ENCODE results near the gene CHRNA7. TPM values are rescaled to one million over a fixed set of nuclear protein-coding genes. Genes with fewer than 3 reads are reported as not detected.

The CHRNA7 gene
- total RNA-seq, result not detected in 2 replicates

DNA sequence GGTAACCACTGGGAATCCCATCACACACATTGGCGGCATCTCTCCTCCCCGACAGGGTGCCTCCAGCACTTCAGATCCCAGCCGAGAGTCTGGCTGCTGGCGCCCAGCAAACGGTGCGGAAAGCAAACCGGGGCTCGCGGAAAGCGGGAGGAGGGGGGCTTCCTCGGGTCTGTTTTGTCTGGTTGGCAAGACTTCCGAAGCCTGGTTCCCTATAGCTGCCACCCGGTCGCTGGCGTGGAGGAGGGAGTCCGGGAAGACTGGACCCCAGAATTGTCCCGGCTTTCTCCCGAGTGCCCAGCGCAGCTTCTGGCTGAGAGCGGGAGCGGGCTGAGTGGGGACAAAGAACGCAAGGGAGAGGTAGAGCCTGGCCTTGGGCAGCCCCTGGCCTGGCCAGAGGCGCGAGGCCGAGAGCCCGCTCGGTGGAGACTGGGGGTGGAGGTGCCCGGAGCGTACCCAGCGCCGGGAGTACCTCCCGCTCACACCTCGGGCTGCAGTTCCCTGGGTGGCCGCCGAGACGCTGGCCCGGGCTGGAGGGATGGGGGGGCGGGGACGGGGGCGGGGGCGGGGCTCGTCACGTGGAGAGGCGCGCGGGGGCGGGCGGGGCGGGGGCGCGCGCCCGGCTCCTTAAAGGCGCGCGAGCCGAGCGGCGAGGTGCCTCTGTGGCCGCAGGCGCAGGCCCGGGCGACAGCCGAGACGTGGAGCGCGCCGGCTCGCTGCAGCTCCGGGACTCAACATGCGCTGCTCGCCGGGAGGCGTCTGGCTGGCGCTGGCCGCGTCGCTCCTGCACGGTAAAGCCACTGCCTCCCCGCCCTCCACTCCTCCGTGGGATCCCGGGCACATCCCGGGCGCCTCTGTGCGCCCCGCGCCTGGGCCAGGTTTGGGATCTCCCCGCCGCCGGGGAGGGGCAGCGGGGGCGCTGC, at the start of gene CHRNA7:
Gene CHRNA7, plus strand, starts transcription at position 654 of the 920 bp plus-strand sequence. Its CDS starts 80 bp downstream, at position 734.
- Mint-ChIP-seq H3K4me3 (peak within 1 kb of the TSS; percentile 57), H3K27me3 (peaks cover 51% of the 10 kb centered on the region), H3K27ac (no peak within 1 kb of the TSS), H3K36me3 (ENCODE audit: low read depth) (no peaks in the 10 kb centered on the region), H3K9me3 (no peaks in the 10 kb centered on the region), H3K4me1 (peaks cover 10% of the 10 kb centered on the region)
- intact Hi-C loops (cut with micrococcal nuclease), result no loop called here
- TF ChIP-seq, protein P1, sequence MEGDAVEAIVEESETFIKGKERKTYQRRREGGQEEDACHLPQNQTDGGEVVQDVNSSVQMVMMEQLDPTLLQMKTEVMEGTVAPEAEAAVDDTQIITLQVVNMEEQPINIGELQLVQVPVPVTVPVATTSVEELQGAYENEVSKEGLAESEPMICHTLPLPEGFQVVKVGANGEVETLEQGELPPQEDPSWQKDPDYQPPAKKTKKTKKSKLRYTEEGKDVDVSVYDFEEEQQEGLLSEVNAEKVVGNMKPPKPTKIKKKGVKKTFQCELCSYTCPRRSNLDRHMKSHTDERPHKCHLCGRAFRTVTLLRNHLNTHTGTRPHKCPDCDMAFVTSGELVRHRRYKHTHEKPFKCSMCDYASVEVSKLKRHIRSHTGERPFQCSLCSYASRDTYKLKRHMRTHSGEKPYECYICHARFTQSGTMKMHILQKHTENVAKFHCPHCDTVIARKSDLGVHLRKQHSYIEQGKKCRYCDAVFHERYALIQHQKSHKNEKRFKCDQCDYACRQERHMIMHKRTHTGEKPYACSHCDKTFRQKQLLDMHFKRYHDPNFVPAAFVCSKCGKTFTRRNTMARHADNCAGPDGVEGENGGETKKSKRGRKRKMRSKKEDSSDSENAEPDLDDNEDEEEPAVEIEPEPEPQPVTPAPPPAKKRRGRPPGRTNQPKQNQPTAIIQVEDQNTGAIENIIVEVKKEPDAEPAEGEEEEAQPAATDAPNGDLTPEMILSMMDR (IDR thresholded peaks at IDR 0.05), result no peak
- ATAC-seq (ENCODE audit: low read depth) (no peak), DNase-seq (no peak)
- ChIA-PET CTCF (no interaction called here), POLR2A (no interaction called here)

DNA sequence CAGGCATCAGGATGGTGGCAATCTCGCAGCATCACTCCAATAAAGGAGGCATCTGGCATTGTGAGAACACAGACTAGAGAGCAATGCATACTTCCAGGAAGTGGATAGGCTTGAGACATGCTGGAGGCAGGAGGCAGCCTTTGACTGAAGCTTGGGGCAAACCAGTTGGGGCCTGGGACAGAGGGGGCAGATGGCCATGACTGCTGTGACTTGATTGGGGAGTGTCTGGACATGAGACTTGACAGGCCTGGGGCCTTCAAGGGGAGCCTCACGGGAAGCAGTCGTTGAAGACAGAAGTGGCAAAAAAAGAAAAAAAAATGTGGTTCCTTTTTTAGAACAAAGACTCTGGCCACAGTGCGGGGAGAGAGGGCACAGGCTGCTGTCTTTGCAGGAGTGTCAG, 44.7 kb upstream of the CHRNA7 start:
- ChIA-PET POLR2A (no interaction called here), CTCF (no interaction called here)
- no peaks in the 10 kb centered on the region for H3K36me3 Mint-ChIP-seq (ENCODE audit: low read depth)
- peaks cover 4% of the 10 kb centered on the region for H3K9me3 Mint-ChIP-seq
- no peak for DNase-seq
- TF ChIP-seq, protein P1 (IDR thresholded peaks at IDR 0.05), result no peak
- no peaks in the 10 kb centered on the region for H3K4me1 Mint-ChIP-seq
- H3K27ac Mint-ChIP-seq, result no peak overlapping the region
- H3K4me3 Mint-ChIP-seq, result no peak overlapping the region
- intact Hi-C loops (cut with micrococcal nuclease), result no loop called here
- no peak for ATAC-seq (ENCODE audit: low read depth)
- peaks cover 6% of the 10 kb centered on the region for H3K27me3 Mint-ChIP-seq

GRCh38 chr15:31993062-31993461, 37.3 kb upstream of the CHRNA7 start:
- POLR2A ChIA-PET, result no interaction called here
- CTCF ChIA-PET, result no interaction called here
- TF ChIP-seq, protein P1 (IDR thresholded peaks at IDR 0.05), result no peak
- no peak for ATAC-seq (ENCODE audit: low read depth)
- H3K36me3 Mint-ChIP-seq (ENCODE audit: low read depth), result no peaks in the 10 kb centered on the region
- DNase-seq, result no peak
- peaks cover 7% of the 10 kb centered on the region for H3K27me3 Mint-ChIP-seq
- no peaks in the 10 kb centered on the region for H3K4me1 Mint-ChIP-seq
- no peak overlapping the region for H3K27ac Mint-ChIP-seq
- peaks cover 4% of the 10 kb centered on the region for H3K9me3 Mint-ChIP-seq
- intact Hi-C loops (cut with micrococcal nuclease), result no loop called here
- H3K4me3 Mint-ChIP-seq, result no peak overlapping the region

GRCh38 chr15:31997711-31998110, 32.6 kb upstream of the CHRNA7 start:
- no peak overlapping the region for H3K4me3 Mint-ChIP-seq
- POLR2A ChIA-PET, result no interaction called here
- CTCF ChIA-PET, result no interaction called here
- H3K27ac Mint-ChIP-seq, result no peak overlapping the region
- ATAC-seq (ENCODE audit: low read depth) (no peak), DNase-seq (no peak)
- H3K4me1 Mint-ChIP-seq, result no peaks in the 10 kb centered on the region
- H3K9me3 Mint-ChIP-seq, result no peaks in the 10 kb centered on the region
- H3K27me3 Mint-ChIP-seq, result peaks cover 13% of the 10 kb centered on the region
- intact Hi-C loops (cut with micrococcal nuclease), result no loop called here
- H3K36me3 Mint-ChIP-seq (ENCODE audit: low read depth), result no peaks in the 10 kb centered on the region
- TF ChIP-seq, protein P1 (IDR thresholded peaks at IDR 0.05), result no peak

DNA sequence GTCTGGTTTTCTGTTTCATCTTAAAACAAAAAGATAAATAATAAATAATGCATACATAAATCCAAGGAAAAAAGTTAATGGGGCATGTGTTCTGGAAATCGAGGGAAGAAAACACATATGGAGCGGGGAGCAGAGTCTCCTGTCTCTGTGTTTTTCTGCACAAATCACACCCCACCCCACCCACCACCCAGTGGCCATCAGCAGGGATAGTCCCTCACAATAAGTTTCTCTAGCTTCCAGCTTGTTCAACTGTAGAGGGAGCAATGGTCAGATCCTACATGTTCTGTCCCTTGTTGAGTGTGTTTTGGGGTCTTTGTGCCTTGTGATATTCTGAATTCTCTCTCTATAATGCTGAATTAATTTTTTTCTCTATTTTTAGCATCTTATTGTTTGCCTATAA, 26.8 kb upstream of the CHRNA7 start:
- H3K4me1 Mint-ChIP-seq, result no peaks in the 10 kb centered on the region

More for the DNA sequence above, 26.8 kb upstream of the CHRNA7 start:
- DNase-seq (no peak), ATAC-seq (ENCODE audit: low read depth) (no peak)
- TF ChIP-seq, protein P1 (IDR thresholded peaks at IDR 0.05), result no peak
- peaks cover 6% of the 10 kb centered on the region for H3K27me3 Mint-ChIP-seq
- no peak overlapping the region for H3K4me3 Mint-ChIP-seq
- H3K27ac Mint-ChIP-seq, result no peak overlapping the region
- intact Hi-C loops (cut with micrococcal nuclease), result no loop called here
- CTCF ChIA-PET, result no interaction called here
- H3K36me3 Mint-ChIP-seq (ENCODE audit: low read depth), result no peaks in the 10 kb centered on the region
- POLR2A ChIA-PET, result no interaction called here
- no peaks in the 10 kb centered on the region for H3K9me3 Mint-ChIP-seq

All from activated B cell treated with CpG ODN at 0.5 μM for 24 hours (primary cell).